Cardiac muscle cell (in vitro differentiated cells and primary cell): Measurements from ENCODE around the gene MS4A18. TPM values are rescaled to one million over a fixed set of nuclear protein-coding genes. Genes with fewer than 3 reads are reported as not detected.
A peak's percentile ranks its signal among the peaks of the same experiment; 100 is the strongest.
"Not testable (repeated sequence)": the region's sequence is repeated elsewhere in the genome, so short reads cannot be mapped to it uniquely, and the experiment has no call there.

Experiments used
- DNase-seq, 2 donors: peaks; one replicate each; pipeline versions ENCODE4 v3.0.0 to v3.0.0-alpha.2; 2010 to 2017; ENCODE audit warnings: low read depth in 1 of 2, low spot score in 1 of 2
- H3K27ac ChIP-seq: fragments of 200-600 bp; sonication (generic); 2 replicates; pipeline ENCODE4 v1.5.1; 2016
- H3K27me3 ChIP-seq: fragments of 200-600 bp; sonication (generic); 2 replicates; pipeline ENCODE4 v1.6.0; 2016; ENCODE audit warnings: control low read depth
- H3K36me3 ChIP-seq: fragments of 200-600 bp; sonication (generic); 2 replicates; pipeline ENCODE4 v1.5.1; 2016; ENCODE audit warnings: control low read depth
- H3K4me1 ChIP-seq: fragments of 200-600 bp; sonication (generic); 2 replicates; pipeline ENCODE4 v1.8.1; 2017; ENCODE audit warnings: low read depth, mild to moderate bottlenecking, mixed run types
- H3K4me3 ChIP-seq: fragments of 200-600 bp; sonication (generic); 2 replicates; pipeline ENCODE4 v1.5.1; 2016; ENCODE audit warnings: mild to moderate bottlenecking
- H3K9me3 ChIP-seq: fragments of 200-600 bp; sonication (generic); 2 replicates; pipeline ENCODE4 v1.5.1; 2017; ENCODE audit warnings: low read depth, mild to moderate bottlenecking, control low read depth
- polyA plus RNA-seq: library from polyadenylated mRNA; unstranded; fragments of >200 nt; fragmentation: Nextera tagmentation; extraction: Ambion mirVana; gene quantifications from 2 replicates; pipeline ENCODE4 v1.2.1, GENCODE V29; 2016
- total RNA-seq: library from RNA; depleted of rRNA; stranded (reverse); fragments of >200 nt; gene quantifications from 2 replicates; pipeline ENCODE4 v1.2.3, GENCODE V29; 2016
- TF ChIP-seq, protein P1 (sequence below): IDR thresholded peaks from 2 replicates; pipeline ENCODE4 v1.5.1; 2012; ENCODE audit warnings: low read depth, mild to moderate bottlenecking, low read length

MS4A18 gene
- total and polyA plus RNA-seq, 2 experiments from 2014 or later, result not detected

DNA sequence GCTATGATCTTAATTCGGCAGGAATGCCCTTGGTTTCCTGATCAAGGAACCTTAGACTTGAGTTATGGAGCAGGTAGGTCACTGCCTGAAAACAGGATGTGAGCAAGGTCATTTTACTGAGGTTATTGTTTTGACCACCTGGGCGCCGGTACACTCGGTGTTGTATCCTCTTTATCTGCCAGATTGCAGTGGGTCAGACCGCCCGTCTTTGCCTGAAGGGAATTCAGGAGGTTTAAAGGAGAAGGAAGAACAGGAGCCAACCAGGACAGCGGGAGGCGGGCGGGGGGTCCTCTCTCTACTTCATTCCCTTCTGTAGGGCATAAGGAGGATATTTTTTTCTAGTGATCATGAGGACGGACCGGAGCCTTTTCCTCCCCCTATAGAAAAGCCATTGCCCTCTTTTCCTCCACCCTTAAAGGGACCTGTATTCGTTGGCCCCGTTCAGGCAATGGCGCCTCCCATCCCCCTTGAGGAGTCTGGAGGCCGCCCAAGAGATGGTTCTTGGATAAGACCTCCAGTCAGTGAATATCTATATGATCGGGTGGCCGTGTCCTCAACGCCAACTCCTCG lies 32.8 kb downstream of the MS4A18 start:
- Histone ChIP-seq H3K9me3 (no peaks in the 10 kb centered on the region), H3K27me3 (no peaks in the 10 kb centered on the region), H3K4me1 (no peaks in the 10 kb centered on the region), H3K4me3 (no peak overlapping the region), H3K27ac (no peak overlapping the region), H3K36me3 (no peaks in the 10 kb centered on the region)
- DNase-seq, result no peak
- TF ChIP-seq, protein P1, sequence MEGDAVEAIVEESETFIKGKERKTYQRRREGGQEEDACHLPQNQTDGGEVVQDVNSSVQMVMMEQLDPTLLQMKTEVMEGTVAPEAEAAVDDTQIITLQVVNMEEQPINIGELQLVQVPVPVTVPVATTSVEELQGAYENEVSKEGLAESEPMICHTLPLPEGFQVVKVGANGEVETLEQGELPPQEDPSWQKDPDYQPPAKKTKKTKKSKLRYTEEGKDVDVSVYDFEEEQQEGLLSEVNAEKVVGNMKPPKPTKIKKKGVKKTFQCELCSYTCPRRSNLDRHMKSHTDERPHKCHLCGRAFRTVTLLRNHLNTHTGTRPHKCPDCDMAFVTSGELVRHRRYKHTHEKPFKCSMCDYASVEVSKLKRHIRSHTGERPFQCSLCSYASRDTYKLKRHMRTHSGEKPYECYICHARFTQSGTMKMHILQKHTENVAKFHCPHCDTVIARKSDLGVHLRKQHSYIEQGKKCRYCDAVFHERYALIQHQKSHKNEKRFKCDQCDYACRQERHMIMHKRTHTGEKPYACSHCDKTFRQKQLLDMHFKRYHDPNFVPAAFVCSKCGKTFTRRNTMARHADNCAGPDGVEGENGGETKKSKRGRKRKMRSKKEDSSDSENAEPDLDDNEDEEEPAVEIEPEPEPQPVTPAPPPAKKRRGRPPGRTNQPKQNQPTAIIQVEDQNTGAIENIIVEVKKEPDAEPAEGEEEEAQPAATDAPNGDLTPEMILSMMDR, result no peak

DNA sequence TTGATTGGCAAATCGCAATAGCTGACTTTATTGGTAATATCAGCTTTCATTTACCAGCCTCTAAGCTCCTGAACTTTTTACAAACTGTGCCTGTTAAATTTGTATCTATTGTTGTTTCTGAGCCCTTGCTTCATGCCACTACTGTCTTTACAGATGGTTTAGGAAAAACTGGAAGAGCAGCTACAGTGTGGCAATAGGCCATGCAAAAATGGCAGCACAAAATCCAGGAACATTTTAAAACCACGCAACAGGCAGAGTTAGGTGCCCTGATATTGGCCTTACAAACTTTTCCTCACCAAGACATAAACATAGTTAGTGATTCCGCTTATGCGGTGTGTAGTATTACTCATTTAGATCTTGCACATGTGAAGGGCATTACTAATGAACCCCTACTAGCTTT lies 34.2 kb downstream of the MS4A18 start:
- not testable (repeated sequence) for H3K4me3 ChIP-seq, H3K27me3 ChIP-seq, DNase-seq, H3K36me3 ChIP-seq, H3K27ac ChIP-seq, H3K9me3 ChIP-seq, H3K4me1 ChIP-seq

- H3K4me3 ChIP-seq, H3K27ac ChIP-seq, H3K36me3 ChIP-seq, H3K4me1 ChIP-seq, H3K27me3 ChIP-seq, H3K9me3 ChIP-seq: not testable (repeated sequence)
- DNase-seq, result peak in 1 of 2 donors; percentile 21
These were observed 35.1 kb downstream of the MS4A18 start for GRCh38 chr11:60759438-60760225.

- no peak overlapping the region for H3K27ac ChIP-seq
- no peaks in the 10 kb centered on the region for H3K27me3 ChIP-seq
- no peaks in the 10 kb centered on the region for H3K9me3 ChIP-seq
- no peaks in the 10 kb centered on the region for H3K36me3 ChIP-seq
- no peaks in the 10 kb centered on the region for H3K4me1 ChIP-seq
- TF ChIP-seq, protein P1, result no peak
- no peak overlapping the region for H3K4me3 ChIP-seq
- DNase-seq, result no peak
These were observed 37.1 kb downstream of the MS4A18 start for GRCh38 chr11:60761436-60762190.

GRCh38 chr11:60762851-60763691 lies 38.6 kb downstream of the MS4A18 start:
- H3K4me3 ChIP-seq, result no peak overlapping the region
- no peaks in the 10 kb centered on the region for H3K36me3 ChIP-seq
- H3K4me1 ChIP-seq, result no peaks in the 10 kb centered on the region
- no peaks in the 10 kb centered on the region for H3K27me3 ChIP-seq
- DNase-seq, result peak in 1 of 2 donors; percentile 47
- no peaks in the 10 kb centered on the region for H3K9me3 ChIP-seq
- no peak overlapping the region for H3K27ac ChIP-seq
- TF ChIP-seq, protein P1, result peak; percentile 34

DNA sequence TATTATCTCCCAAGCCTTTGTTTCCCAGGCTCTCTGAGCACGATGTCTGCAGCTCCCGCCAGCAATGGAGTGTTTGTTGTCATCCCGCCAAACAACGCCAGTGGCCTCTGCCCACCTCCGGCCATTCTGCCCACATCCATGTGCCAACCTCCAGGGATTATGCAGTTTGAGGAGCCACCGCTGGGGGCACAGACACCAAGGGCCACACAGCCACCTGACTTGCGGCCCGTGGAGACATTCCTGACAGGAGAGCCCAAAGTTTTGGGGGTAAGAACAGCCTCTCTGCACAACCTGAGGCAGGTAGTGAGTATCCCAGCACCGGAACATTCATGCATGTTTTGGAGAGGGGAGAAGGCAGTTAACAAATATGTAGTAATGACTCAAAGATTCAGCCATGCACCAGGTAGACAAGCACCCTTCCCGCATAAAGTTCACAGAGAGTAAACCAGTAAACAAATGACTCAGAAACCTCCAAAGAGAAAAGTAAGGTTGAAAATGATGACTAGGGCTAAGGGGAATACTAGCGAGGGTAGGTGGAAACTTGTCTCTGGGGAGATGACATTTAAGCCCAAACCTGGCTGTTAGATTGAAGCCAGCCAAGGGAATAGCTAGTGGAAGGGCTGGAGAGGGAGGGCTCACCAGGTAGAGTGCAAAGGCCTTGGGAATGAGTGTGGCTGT lies 39.3 kb downstream of the MS4A18 start:
- H3K9me3 ChIP-seq, result no peaks in the 10 kb centered on the region
- H3K27me3 ChIP-seq, result no peaks in the 10 kb centered on the region
- no peaks in the 10 kb centered on the region for H3K36me3 ChIP-seq
- H3K27ac ChIP-seq, result no peak overlapping the region
- H3K4me1 ChIP-seq, result no peaks in the 10 kb centered on the region
- no peak for DNase-seq
- TF ChIP-seq, protein P1, result no peak
- H3K4me3 ChIP-seq, result no peak overlapping the region
